ENCODE results near the gene APOBEC4.
A peak's percentile ranks its signal among the peaks of the same experiment; 100 is the strongest.
"Not testable (repeated sequence)": the region's sequence is repeated elsewhere in the genome, so short reads cannot be mapped to it uniquely, and the experiment has no call there.

The APOBEC4 gene

GRCh38 chr1:183634429-183635065 lies 18.6 kb downstream of the APOBEC4 start:
- no peak for DNase-seq (ENCODE audit: low spot score)

DNA sequence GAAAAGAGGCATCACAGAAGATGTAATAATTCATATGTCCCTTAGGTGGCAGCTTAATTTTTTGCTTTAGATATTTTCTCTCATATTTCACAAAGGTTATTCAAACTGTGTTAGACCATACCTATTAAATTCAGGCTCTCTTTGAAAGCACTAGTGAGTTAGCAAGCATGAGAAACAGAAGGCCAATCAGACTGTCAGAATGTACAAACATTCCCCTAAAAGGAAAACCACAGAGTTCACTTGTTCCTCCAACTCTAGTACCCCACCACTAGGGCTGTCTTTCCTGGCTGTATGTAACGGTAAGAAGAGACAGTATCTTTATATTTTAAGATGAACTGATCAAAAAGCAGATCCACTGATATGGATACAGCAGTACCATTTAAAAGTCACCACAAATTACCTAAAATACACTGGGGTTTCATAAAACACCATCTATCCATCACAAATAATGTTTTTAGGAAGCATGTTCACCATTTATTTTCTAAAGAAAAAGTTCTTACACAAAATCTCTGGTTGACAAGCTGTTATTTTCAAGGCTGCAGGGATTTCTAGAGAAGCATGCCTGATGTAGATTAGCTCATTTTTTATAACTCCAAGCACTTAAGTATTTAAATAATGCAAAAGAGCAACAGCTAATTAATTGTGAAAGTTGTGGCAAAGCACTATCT lies 19.3 kb downstream of the APOBEC4 start:
- DNase-seq (ENCODE audit: low spot score) = peak; percentile 80

DNA sequence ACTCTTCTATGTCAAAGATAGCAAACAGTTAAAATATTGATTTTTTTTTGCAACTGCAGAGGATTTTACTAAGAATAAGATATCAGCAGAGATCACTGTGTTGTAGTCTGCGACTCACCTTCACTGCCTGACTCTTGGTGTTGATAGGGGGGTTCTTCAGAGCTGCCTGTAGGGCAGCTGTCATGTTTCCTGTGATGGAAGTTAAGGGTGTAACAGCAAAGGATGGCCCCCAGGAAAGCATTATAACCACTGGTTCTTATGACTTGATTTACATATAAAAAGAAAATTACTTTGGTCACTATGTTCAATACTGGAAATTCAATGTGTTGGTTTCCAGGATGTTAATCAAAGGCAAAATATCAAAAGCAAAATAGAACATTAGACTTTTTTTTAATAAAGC lies 20.2 kb downstream of the APOBEC4 start:
- no peak for DNase-seq (ENCODE audit: low spot score)

DNA sequence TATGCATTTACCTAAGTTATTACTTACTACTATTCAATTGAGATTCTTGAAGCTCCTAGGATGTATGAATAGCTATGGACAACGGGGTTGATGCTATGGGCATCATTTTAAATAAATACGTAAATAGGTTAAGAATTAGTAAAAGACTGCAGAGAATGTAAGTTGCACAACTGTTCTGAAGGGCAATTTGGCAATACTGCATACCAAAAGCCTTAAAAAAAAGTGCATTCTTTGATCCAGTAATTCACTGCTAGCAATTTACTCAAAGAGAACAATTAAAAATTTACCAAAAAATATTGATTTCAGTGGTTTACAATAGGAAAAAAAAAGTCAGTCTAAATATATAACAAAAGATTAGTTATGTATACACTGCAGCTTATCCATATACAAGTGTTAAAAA lies 21.0 kb downstream of the APOBEC4 start:
- no peak for DNase-seq (ENCODE audit: low spot score)

- DNase-seq (ENCODE audit: low spot score) = no peak
These were observed 22.4 kb downstream of the APOBEC4 start for GRCh38 chr1:183630748-183631147.

- DNase-seq (ENCODE audit: low spot score) = no peak
These were observed 24.6 kb downstream of the APOBEC4 start for GRCh38 chr1:183628537-183628936.

- not testable (repeated sequence) for DNase-seq (ENCODE audit: low spot score)
These were observed 26.9 kb downstream of the APOBEC4 start for GRCh38 chr1:183626236-183626635.

- no peak for DNase-seq (ENCODE audit: low spot score)
These were observed 30.0 kb downstream of the APOBEC4 start for GRCh38 chr1:183622884-183623785.

DNA sequence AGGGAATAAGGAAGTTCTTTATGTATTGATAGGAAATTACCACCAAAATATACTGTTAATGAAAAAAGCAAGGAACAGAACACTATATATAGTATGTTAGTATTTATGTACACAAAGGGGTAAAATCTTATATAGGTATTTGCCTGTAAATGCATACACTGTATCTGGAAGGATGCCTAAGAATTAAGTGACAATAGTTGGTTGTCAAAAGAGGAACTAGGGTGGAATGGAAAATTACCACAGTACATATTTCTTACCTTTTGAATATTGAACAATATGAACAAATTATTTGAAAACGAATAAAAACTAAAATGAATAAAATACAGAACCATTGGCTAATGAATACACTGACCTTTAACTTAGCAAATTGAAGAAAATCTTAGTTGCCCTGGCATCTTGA lies 31.1 kb downstream of the APOBEC4 start:
- no peak for DNase-seq (ENCODE audit: low spot score)

GRCh38 chr1:183620311-183620710 lies 32.8 kb downstream of the APOBEC4 start:
- DNase-seq (ENCODE audit: low spot score) = no peak

DNA sequence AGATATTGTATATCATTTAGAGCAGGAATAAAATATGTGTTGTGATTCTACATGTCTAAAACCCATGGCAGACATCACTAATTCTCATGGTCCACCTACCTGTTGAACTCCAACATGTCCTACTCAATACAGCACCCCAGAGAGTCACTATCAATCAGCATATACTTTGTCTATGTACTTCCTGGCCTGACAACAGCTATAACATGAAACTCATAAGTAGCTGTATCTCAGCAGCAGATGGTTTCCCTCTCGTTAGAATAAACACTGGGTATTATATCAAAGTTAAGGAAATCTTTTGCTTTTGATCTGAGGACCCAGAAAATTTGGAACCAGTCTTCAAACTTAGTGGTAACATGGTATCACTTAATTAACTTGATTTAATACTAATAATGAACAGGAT lies 33.3 kb downstream of the APOBEC4 start:
- DNase-seq (ENCODE audit: low spot score) = no peak

DNA sequence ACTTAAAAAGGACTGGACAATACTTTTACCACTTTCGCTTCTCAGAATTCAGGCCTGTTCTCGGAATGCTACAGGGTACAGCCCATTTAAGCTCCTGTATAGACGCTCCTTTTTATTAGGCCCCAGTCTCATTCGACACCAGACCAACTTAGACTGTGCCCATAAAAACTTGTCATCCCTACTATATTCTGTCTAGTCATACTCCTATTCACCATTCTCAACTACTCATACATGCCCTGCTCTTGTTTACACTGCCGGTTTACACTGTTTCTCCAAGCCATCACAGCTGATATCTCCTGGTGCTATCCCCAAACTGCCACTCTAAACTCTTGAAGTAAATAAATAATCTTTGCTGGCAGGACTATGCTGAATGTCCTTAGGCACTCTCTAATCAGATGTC lies 34.9 kb downstream of the APOBEC4 start:
- not testable (repeated sequence) for DNase-seq (ENCODE audit: low spot score)

DNA sequence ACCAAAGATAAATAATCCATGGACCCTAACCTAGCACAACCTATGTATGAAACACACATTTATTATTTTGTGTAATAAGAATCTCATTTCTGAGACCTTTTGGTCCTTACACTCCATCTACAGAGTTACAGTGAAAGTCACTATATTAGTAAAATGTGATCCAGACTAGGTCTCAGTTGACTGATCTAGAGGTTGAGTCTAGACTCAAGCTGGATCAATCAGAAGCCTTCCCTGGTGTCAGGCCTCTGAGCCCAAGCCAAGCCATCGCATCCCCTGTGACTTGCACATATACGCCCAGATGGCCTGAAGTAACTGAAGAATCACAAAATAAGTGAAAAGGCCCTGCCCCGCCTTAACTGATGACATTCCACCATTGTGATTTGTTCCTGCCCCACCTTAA lies 40.1 kb downstream of the APOBEC4 start:
- DNase-seq (ENCODE audit: low spot score) = not testable (repeated sequence)

GRCh38 chr1:183612407-183612806 lies 40.7 kb downstream of the APOBEC4 start:
- no peak for DNase-seq (ENCODE audit: low spot score)

GRCh38 chr1:183611021-183611420 lies 42.1 kb downstream of the APOBEC4 start:
- DNase-seq (ENCODE audit: low spot score) = no peak

- DNase-seq (ENCODE audit: low spot score) = no peak
These were observed 43.2 kb downstream of the APOBEC4 start for GRCh38 chr1:183609759-183610452.

GRCh38 chr1:183609313-183609712 lies 43.8 kb downstream of the APOBEC4 start:
- peak; percentile 67 for DNase-seq (ENCODE audit: low spot score)

GRCh38 chr1:183607322-183607980 lies 45.7 kb downstream of the APOBEC4 start:
- DNase-seq (ENCODE audit: low spot score) = no peak

DNA sequence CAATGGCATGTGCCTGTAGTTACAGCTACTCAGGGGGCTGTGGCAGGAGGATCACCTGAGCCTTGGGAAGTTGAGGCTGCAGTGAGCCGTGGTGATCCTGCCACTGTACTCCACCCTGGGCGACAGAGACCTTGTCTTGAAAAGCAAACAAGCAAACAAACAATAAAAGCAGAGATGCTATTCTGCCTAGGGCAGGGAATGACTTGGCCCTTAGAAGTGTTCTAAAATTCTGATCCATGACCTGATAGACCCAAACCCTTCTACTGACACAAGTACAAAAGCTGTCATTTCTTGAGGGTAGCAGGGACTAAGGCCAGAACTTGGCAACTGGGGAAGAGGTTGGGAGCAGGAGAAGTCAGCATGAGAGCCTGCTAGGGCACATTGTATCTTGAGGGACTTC lies 47.2 kb downstream of the APOBEC4 start:
- no peak for DNase-seq (ENCODE audit: low spot score)

DNA sequence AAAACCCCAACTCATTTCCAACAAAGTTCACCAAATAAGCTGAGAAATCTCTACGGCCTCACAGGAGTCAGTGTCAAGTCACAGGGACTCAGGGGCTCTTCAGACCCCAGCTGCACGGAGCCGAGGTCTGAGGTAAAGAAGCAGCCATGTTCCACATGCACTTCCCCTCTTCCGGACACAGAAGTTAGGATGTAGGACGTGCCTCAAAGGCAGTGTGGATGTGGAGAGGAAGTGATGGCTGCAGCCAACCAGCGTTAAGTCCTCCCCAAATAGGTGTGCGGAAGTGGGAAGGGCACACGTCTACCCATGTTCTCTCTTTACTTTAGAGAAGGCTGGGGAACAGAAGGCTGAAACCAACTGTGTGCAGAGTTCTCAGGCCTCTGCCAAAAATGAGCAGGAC lies 48.3 kb downstream of the APOBEC4 start:
- no peak for DNase-seq (ENCODE audit: low spot score)

DNA sequence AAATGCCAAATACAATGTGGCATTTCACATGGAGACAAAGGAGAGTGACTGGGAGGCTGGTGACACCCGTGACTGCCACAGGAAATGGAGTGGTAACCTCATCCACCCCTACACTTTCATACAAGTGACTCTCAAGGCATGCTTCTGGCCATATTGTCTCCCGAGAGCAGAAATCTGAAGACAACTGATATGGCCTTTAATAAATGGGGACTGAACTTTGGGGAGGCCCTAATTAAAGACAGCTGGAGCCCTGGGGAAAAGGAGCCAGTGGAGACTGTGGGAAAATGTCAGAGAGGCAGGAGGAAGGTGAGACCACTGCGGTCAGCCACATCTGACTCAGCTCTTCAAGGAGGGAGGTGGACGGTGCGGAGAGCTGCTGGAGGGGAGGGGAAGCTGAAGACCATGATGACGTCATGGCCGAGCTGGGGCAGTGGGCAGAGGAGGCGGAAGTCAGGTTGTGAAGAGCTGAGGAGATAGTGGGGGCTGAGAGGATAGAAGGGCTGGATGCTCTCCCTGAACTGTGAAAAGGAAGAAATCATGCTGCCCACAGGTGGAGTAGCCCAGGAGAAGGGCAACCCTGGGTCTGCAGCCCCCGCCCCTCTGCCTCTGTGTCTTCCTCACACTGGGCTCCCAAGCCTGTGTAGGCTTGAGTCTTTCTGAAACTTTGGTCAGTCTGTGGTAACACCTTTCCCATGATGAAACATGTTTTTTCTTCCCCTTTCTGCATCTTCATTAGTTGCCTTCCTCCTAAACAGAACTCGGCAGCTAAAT lies 48.9 kb downstream of the APOBEC4 start:
- DNase-seq (ENCODE audit: low spot score) = no peak
